ENCODE results near the gene ZBTB9. TPM values are rescaled to one million over a fixed set of nuclear protein-coding genes. Genes with fewer than 3 reads are reported as not detected.

The ZBTB9 gene
- total RNA-seq, 4 donors from 2014 or later = 0.82 to 2.2 (median 1.2) TPM

DNA sequence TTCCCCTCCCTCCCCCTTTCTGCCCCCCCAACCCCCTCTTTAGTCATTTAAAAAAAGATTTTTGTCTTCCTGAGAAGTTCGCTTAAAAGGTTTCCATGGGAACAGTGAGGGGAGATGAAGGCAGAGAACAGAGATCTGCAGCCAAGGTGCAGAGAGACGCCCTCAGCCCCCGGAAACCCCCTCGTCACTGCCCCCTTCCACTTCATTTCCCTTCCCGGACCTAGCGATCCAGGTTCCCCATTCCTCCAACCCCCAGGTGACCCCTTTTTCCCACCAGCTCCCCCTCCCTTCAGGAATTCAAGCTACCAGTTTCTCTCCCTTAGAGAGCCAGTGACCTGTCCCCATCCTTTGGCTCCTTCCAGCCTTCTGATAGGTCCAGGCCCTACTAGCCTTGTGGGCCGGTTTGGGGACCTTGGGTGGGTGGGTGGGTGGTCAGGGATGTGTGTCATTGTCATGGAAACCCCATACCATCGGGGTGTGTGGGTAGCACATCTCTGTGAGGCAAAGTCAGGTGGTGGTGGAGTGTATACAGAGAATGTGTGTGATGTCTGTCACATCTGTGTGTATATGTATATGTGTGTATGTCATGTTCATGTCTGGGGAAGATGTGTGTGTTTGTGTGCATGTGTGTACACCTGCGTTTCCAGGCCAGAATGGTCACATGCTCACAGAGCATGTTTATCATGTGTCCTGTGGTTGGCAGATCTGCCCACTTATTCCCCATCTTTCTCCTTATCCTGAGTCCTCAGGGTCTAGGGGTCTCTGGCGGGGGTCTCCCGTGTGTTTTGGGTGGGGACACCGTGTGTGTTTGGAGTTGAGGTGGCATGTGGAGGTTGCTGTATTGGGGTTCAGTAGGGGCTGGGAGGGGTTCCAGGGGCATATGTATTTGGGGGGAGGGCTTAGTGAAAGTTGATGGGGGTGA lies 27.5 kb upstream of the ZBTB9 start:
- Histone ChIP-seq H3K27me3 (no peaks in the 10 kb centered on the region), H3K9me3 (no peaks in the 10 kb centered on the region), H3K27ac (peak overlapping the region; percentile 83 to 91 (median 90)), H3K4me3 (peak overlapping the region; percentile 66 to 79 (median 72)), H3K36me3 (no peaks in the 10 kb centered on the region), H3K4me1 (peaks cover 24 to 29% of the 10 kb centered on the region in 2 donors)
- intact Hi-C loops (cut with DNase I; ENCODE audit: low total_unique reads) = loop anchor here (1.0 to 5.0 kb wide), 2 partner anchors 36 to 140 kb away; partner anchors contain the start of genes KIFC1, PFDN6 and WDR46
- DNase-seq (no peak), ATAC-seq (no peak)
- in situ Hi-C loops (cut with MboI; ENCODE audit: low sequenced_read_pairs in 4 of 4) = no loop called here
- no peak for TF ChIP-seq POLR2A (IDR thresholded peaks at IDR 0.05)

DNA sequence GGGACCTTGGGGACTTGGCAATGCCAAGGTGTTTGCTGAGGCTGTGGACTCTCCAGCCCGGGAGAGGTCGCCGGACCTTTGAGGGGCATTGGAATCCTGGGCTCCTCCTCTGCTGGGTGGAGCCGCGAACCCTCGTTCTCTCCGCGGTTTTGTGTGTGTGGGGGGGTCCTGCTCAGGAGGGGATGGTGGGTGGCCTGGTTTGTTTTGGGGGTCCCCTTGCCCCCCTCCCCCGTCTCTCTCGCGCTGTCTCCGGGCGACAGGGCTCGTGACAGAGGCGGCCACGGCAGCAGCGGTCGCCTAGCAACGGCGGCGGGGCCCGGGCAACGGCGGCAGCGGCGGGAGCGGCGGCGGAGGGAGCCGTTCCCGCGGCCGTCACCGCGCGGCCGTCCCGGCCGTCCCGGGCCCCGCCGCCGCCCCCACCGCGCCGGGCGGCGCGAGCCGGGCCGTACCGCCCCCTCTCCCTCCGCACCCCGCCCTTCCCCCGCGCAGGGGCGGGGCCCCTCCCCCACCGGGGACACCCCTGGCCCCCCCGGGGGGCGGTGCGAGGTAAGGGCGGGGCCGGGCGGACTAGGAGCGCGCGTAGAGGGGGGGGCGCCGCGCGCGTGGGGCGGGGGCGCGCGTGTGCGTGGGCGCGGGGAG lies 26.7 kb upstream of the ZBTB9 start:
- peak in 1 of 2 donors; percentile 12 for ATAC-seq
- TF ChIP-seq POLR2A (IDR thresholded peaks at IDR 0.05) = no peak
- TF ChIP-seq, protein P1, sequence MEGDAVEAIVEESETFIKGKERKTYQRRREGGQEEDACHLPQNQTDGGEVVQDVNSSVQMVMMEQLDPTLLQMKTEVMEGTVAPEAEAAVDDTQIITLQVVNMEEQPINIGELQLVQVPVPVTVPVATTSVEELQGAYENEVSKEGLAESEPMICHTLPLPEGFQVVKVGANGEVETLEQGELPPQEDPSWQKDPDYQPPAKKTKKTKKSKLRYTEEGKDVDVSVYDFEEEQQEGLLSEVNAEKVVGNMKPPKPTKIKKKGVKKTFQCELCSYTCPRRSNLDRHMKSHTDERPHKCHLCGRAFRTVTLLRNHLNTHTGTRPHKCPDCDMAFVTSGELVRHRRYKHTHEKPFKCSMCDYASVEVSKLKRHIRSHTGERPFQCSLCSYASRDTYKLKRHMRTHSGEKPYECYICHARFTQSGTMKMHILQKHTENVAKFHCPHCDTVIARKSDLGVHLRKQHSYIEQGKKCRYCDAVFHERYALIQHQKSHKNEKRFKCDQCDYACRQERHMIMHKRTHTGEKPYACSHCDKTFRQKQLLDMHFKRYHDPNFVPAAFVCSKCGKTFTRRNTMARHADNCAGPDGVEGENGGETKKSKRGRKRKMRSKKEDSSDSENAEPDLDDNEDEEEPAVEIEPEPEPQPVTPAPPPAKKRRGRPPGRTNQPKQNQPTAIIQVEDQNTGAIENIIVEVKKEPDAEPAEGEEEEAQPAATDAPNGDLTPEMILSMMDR (IDR thresholded peaks at IDR 0.05 in 4 of 5, conservative IDR thresholded peaks at IDR 0.05 in 1 of 5) = no peak
- in situ Hi-C loops (cut with MboI; ENCODE audit: low sequenced_read_pairs in 4 of 4) = no loop called here

DNA sequence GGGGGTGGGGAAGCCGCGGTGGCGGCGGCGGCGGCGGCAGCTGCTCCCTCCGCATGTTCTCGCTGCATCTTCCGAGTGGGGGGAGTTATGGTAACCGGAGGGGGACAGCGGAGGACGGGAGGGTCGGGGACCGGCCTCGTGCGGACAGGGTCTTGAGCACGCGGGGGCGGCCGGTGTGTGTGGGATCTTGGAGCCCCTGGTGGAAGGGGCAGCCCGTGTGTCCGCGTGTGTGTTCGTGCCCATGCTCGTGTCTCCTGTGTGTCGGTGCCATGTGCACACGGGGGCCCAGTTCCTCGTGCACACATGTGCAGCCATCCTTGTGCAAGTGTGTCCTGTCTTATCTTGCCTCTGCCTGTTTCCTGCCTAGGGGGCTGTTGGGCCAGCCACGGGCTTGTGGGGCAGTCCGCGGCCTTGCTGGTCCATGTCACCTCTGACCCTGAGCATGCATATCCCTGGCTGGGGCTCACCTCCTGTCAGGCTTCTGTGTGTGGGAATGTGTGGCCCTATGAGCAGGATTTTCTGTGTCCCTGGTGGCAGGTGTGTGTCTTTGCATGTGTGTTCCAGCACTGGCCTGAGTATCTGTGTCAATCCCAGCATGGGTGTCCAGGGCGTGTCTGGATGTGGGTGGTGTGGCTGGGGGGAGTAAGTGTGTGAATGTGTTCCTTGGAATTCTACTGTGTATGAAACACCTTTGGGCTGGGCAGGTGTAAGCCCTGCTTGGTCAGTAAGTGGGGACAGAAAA lies 26.0 kb upstream of the ZBTB9 start:
- Histone ChIP-seq H3K27ac (peak overlapping the region in 3 of 4 donors; percentile 31 to 51 (median 35)), H3K4me3 (peak overlapping the region; percentile 18 to 75 (median 42)), H3K27me3 (no peaks in the 10 kb centered on the region), H3K4me1 (peaks cover 24 to 31% of the 10 kb centered on the region in 2 donors), H3K9me3 (no peaks in the 10 kb centered on the region), H3K36me3 (no peaks in the 10 kb centered on the region)
- DNase-seq = no peak
- in situ Hi-C loops (cut with MboI; ENCODE audit: low sequenced_read_pairs in 4 of 4) (no loop called here), intact Hi-C loops (cut with DNase I; ENCODE audit: low total_unique reads) (loop anchor here (5.0 kb wide), 1 partner anchor 141 kb away; the partner anchor contains the start of genes PFDN6 and WDR46)
- TF ChIP-seq POLR2A (IDR thresholded peaks at IDR 0.05) = no peak
- TF ChIP-seq, protein P1 (IDR thresholded peaks at IDR 0.05 in 4 of 5, conservative IDR thresholded peaks at IDR 0.05 in 1 of 5) = peak in 1 of 5 experiments; percentile 30
- no peak for ATAC-seq

More for the DNA sequence above, 26.7 kb upstream of the ZBTB9 start:
- H3K27me3 ChIP-seq = no peaks in the 10 kb centered on the region
- H3K4me3 ChIP-seq = peak overlapping the region; percentile 60 to 75 (median 64)
- intact Hi-C loops (cut with DNase I; ENCODE audit: low total_unique reads) = loop anchor here (5.0 kb wide), 1 partner anchor 140 kb away; the partner anchor contains the start of genes PFDN6 and WDR46
- H3K27ac ChIP-seq = peak overlapping the region; percentile 52 to 91 (median 78)
- H3K4me1 ChIP-seq = peaks cover 24 to 29% of the 10 kb centered on the region in 2 donors
- no peaks in the 10 kb centered on the region for H3K36me3 ChIP-seq
- DNase-seq = no peak
- H3K9me3 ChIP-seq = no peaks in the 10 kb centered on the region

DNA sequence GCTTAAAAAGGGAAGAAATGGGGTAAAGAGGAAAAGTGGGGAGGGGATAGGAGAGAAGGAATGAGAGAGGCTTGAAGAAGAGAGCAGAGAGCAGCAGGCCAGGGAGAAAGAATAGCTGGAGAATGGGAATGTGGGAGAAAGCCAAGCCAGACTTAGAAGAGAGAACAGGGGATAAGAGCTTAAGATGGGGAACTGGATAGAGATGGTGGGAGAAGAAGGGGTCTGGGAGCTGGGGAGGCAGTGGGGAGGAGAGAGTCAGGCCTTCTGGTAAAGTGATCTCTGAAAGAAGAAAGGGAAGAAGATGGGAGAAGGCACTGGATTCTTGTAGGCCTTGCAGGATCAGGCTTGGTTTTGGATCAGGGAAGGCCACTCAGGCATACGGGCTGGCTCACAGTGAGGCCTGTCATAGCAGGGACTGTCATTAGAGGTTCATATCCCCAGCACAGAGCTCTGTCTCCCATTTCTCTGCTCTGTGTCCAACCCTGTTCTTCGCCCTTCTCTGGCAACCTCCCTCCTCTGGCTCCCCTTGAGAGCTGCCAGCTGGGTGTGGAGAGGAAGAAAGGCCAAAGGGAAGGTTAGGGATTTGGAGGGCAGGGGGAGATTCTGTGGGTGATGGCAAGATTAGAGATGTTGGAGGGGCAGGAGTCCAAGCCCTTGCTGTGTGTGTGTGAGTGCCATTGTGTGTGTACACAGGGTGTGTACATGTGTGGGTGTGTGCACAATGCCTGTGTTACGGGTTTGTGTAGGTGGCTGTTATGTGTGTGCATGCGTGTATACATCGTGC lies 25.2 kb upstream of the ZBTB9 start:
- in situ Hi-C loops (cut with MboI; ENCODE audit: low sequenced_read_pairs in 4 of 4) (no loop called here), intact Hi-C loops (cut with DNase I; ENCODE audit: low total_unique reads) (loop anchor here (5.0 kb wide), 1 partner anchor 142 kb away; the partner anchor contains the start of genes PFDN6 and WDR46)
- Histone ChIP-seq H3K36me3 (no peaks in the 10 kb centered on the region), H3K27me3 (no peaks in the 10 kb centered on the region), H3K4me3 (no peak overlapping the region), H3K4me1 (peaks cover 29 to 37% of the 10 kb centered on the region in 2 donors), H3K27ac (peak overlapping the region in 3 of 4 donors; percentile 26 to 51 (median 35)), H3K9me3 (no peaks in the 10 kb centered on the region)
- no peak for ATAC-seq
- TF ChIP-seq, protein P1 (IDR thresholded peaks at IDR 0.05 in 4 of 5, conservative IDR thresholded peaks at IDR 0.05 in 1 of 5) = no peak
- TF ChIP-seq POLR2A (IDR thresholded peaks at IDR 0.05) = no peak
- DNase-seq = no peak

All from gastrocnemius medialis (tissue), 4 donors.